ENCODE measurements around the gene FKBP1A. TPM values are rescaled to one million over a fixed set of nuclear protein-coding genes. Genes with fewer than 3 reads are reported as not detected.

FKBP1A gene
- total RNA-seq, 1 experiment from 2014 or later = 196 TPM

- Histone ChIP-seq H3K56ac (ENCODE audit: insufficient read length, low read depth, low read length) (no peak overlapping the region), H2AFZ (ENCODE audit: low read length) (no peak overlapping the region), H3K27me3 (ENCODE audit: insufficient read depth, low read length) (no peaks in the 10 kb centered on the region), H3K4ac (ENCODE audit: low read depth, low read length) (no peak overlapping the region), H2BK20ac (ENCODE audit: low read depth, low read length, poor library complexity, severe bottlenecking) (no peak overlapping the region), H3K4me2 (ENCODE audit: insufficient read depth, insufficient read length, low read length) (no peak overlapping the region), H2BK5ac (ENCODE audit: insufficient read length, low read length) (no peak overlapping the region), H3K79me2 (ENCODE audit: insufficient read depth, low read length) (peaks cover 38% of the 10 kb centered on the region), H3K9ac (ENCODE audit: extremely low read depth, insufficient read length, low read length) (no peak overlapping the region), H3K23me2 (ENCODE audit: insufficient read length, low read depth, low read length, poor library complexity, severe bottlenecking) (no peaks in the 10 kb centered on the region), H3K9me3 (ENCODE audit: control insufficient read depth, low read depth, low read length) (no peaks in the 10 kb centered on the region), H2AK5ac (ENCODE audit: insufficient read length, low read length) (no peak overlapping the region), H3K23ac (ENCODE audit: insufficient read length, low read depth, low read length) (no peak overlapping the region), H2BK12ac (ENCODE audit: insufficient read length, low read depth, low read length) (no peak overlapping the region), H4K8ac (replicated peaks; ENCODE audit: insufficient read length, low read depth, low read length) (no peak overlapping the region), H4K20me1 (ENCODE audit: control insufficient read depth, insufficient read depth, insufficient read length) (no peaks in the 10 kb centered on the region), H3K27ac (ENCODE audit: insufficient read length, low read depth, low read length) (no peak overlapping the region), H2BK15ac (ENCODE audit: low read depth, low read length) (no peak overlapping the region), H3K18ac (ENCODE audit: insufficient read length, low read depth, low read length) (no peak overlapping the region), H4K91ac (ENCODE audit: insufficient read length, low read depth, low read length) (no peak overlapping the region), H4K5ac (ENCODE audit: insufficient read length, low read depth, low read length) (no peak overlapping the region), H3K79me1 (ENCODE audit: insufficient read depth, low read depth, low read length, poor library complexity, severe bottlenecking) (peaks cover 27% of the 10 kb centered on the region), H3K14ac (ENCODE audit: insufficient read depth, low read length) (no peak overlapping the region), H3K4me1 (ENCODE audit: insufficient read depth, low read length) (peaks cover 6% of the 10 kb centered on the region), H2BK120ac (ENCODE audit: low read depth, low read length, poor library complexity, severe bottlenecking) (no peak overlapping the region), H3T11ph (ENCODE audit: low read length) (no peak overlapping the region)
- H3K36me3 Mint-ChIP-seq (ENCODE audit: insufficient read depth in 1 of 3, low read depth in 3 of 3) = peaks cover 9 to 41% (median 21%) of the 10 kb centered on the region in 3 experiments; a peak in 6 of 7 replicates
- DNase-seq = no peak
- H3K4me1 Mint-ChIP-seq = peaks cover 29 to 38% of the 10 kb centered on the region in 2 experiments
- WGBS (ENCODE audit: extremely low coverage, insufficient read length, low lambda C conversion rate) = no CpG with 5 or more reads among the region's 8 CpGs
- no peaks in the 10 kb centered on the region for H3K27me3 Mint-ChIP-seq (ENCODE audit: low read depth)
- H3K27ac Mint-ChIP-seq = peak overlapping the region in 2 of 3 experiments; percentile 22 to 30; a peak in 1 of 7 replicates
- H3K4me3 Mint-ChIP-seq = no peak overlapping the region
- H3K9me3 Mint-ChIP-seq = no peaks in the 10 kb centered on the region
- TF ChIP-seq CTCF (conservative IDR thresholded peaks at IDR 0.05) = no peak
These were observed 17.3 kb downstream of the FKBP1A start for GRCh38 chr20:1375515-1375914.

Data from H9 (cell line).